MM.1S (cell line): ENCODE data around the gene PRPS1.

Experiments used
- EZH2 ChIP-seq: fragments of 300-600 bp; sonication (generic); optimal IDR thresholded peaks from 2 replicates; pipeline ENCODE3; 2017; ENCODE audit warnings: low read depth, mild to moderate bottlenecking, antibody characterized with exemption, low read length, mixed read lengths
- TF ChIP-seq, protein P1 (sequence below): fragments of 300-600 bp; sonication (generic); IDR thresholded peaks from 2 replicates; pipeline ENCODE4 v1.5.1; 2016; ENCODE audit warnings: antibody characterized with exemption, low read length, mixed read lengths

DNA sequence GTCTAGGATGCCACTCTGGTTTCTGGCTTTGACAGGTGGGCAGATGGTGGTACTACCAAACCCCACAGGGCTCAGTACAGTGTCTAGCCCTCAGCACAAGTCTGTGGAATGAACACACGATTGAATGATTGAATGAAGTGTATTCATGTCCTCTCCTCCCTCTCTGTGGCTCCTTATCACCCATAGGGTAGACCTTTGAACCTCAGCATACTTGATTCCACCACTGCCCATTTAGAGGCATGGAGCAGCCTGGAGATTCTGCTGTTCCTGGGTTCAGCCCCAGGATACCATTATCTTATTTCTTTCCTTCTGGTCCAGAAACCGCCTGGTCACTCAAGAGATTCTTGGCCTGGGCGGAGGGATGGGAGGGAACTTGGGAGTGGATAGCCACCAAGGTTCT lies 53.9 kb downstream of the PRPS1 start:
- TF ChIP-seq, protein P1, sequence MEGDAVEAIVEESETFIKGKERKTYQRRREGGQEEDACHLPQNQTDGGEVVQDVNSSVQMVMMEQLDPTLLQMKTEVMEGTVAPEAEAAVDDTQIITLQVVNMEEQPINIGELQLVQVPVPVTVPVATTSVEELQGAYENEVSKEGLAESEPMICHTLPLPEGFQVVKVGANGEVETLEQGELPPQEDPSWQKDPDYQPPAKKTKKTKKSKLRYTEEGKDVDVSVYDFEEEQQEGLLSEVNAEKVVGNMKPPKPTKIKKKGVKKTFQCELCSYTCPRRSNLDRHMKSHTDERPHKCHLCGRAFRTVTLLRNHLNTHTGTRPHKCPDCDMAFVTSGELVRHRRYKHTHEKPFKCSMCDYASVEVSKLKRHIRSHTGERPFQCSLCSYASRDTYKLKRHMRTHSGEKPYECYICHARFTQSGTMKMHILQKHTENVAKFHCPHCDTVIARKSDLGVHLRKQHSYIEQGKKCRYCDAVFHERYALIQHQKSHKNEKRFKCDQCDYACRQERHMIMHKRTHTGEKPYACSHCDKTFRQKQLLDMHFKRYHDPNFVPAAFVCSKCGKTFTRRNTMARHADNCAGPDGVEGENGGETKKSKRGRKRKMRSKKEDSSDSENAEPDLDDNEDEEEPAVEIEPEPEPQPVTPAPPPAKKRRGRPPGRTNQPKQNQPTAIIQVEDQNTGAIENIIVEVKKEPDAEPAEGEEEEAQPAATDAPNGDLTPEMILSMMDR: no peak
- no peak for TF ChIP-seq EZH2
